GM19193 (cell line): Measurements from ENCODE around the gene VPS35.

ENCODE experiments used
- POLR2A ChIP-seq: IDR thresholded peaks from 4 replicates; pipeline ENCODE4 v1.6.1; 2011; ENCODE audit not compliant: insufficient read depth, insufficient read length; ENCODE audit errors: extremely low read depth

Gene VPS35

DNA sequence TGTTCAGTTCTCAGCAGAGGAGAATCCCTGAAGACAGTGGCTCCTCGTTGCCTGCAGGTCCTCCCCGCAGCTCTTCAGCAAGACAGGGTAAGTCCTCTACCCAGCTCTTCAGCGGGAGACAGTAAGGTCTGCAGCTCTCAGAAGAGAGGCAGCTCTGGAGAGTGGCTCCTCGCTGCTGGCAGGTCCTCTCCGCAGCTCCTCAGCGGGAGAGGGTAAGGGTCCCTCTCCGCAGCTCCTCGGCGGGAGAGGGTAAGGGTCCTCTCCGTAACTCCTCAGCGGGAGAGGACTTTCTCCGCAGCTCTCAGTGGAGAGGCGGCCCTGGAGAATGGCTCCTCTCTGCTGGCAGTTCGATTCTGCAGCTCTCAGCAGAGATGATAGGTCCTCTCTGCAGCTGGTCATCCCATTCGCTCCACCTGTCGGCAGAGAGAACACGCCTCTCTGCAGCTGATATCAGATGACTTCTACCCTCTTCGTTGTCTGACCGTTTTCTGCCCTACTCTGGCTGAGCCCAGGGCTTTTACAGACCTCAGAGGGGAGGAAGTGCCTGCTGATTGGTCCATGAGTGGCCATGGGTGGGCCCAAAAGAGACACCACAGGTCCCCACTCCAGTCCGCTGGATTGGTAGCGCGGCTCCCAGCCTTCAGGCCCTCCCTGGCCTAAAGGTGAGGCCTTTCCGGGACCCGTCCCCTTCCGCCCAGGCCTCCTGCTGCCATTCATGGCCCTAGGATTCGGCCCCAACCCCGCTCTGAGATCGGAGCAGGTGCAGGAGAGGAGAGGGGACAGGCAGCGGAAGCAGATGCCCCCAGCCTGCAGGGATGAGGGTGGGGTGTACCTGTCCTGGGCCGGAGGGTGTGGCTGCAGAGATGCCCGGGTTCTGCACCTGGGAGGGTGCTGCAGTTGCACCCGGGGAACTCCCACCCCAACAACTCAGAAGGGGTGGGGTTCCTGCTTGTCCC is 55.9 kb downstream of the VPS35 start:
- no peak for TF ChIP-seq POLR2A

DNA sequence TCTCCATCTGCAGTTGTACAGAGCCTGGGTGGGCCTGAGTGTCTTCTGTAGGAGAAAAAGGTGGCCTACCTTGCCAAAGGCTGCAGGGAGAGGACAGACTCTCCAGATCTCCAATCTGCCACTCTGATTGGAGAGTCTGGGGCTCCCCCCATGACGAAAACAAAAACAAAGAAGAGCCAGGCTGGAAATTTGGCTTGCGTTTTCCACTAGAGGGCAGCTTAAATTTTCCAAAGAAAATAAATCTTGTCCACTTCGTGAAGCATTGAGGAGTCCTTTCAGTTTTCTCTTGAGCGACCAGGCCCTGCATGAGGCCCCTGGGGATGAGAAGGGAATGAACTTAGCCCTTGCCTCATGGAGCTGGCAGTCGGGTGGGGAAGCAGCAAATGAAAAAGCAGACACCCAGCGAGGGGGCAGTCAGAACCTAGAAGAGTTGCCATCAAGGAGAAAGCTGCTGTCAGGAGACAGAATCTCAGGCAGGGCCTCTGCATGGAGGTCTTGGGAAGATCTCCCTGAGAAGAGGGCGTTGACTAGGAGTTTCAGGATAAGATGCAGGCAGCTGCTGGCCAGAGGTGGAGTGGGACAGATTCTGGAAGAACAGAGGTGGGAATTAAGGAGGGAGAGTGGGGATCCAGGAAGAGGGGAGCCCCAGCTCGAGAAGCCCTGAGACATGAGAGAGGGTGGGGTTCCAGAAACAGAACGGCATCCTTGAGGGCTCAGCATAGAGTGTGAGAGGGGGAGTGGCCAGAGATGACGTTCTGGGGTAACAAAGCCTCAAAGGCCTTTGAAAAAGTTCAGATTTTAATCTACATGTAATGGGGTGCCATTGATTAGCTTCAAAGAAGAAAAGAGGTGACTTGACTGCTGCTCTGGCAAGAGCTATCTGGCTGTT is 59.4 kb downstream of the VPS35 start:
- TF ChIP-seq POLR2A = no peak

DNA sequence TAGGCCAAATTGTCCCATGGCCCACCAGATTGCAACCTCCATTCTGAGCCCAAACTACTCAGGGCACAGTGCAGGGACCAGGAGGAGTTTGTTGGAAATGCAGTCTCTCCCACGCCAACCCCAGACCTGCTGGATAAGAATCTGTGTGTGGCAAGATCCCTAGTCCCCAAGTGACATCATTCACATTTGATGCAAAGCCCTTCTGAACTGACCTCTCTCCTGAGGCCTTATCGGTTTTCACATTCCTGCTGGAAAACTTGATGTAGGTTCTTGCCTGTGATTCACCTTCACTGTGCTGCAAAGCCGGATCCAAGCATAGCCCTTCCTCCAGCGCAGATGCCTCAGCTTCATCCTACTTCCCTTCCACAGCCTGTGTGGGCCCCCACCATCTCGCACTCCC is 61.2 kb downstream of the VPS35 start:
- no peak for TF ChIP-seq POLR2A

DNA sequence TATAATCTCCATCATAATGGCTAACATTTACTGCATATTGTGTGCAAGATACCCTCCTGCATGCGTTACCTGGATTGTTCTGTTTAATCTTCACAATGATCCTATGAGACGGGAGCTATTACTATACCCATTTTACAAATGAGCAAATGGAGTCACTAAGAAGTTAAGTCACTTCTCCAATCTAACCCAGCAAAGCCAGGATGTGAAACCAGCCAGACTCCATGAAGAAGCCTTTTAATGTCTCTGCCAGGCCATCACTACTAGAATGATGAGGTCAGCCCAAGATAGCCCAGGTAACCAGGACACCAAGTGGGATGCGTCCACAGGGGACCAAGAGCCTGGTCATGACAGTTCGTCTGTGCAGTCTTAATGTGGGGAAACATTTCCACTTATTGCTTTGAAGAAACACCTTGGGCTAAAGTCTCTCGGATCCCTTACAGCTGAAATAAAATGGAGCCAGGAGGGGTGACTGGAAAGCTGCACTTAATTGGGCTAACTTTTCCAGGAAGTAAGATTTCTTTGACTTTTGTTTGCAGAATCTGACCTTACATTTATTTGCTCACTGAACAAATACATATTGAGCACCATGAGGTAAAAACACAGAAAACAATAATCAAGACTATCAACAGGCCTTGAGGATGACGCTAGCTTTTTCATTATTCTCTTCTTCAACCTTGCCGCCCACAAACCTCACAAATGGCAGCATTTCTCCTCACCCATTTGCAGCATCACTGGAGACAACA is 66.9 kb downstream of the VPS35 start:
- TF ChIP-seq POLR2A = no peak

DNA sequence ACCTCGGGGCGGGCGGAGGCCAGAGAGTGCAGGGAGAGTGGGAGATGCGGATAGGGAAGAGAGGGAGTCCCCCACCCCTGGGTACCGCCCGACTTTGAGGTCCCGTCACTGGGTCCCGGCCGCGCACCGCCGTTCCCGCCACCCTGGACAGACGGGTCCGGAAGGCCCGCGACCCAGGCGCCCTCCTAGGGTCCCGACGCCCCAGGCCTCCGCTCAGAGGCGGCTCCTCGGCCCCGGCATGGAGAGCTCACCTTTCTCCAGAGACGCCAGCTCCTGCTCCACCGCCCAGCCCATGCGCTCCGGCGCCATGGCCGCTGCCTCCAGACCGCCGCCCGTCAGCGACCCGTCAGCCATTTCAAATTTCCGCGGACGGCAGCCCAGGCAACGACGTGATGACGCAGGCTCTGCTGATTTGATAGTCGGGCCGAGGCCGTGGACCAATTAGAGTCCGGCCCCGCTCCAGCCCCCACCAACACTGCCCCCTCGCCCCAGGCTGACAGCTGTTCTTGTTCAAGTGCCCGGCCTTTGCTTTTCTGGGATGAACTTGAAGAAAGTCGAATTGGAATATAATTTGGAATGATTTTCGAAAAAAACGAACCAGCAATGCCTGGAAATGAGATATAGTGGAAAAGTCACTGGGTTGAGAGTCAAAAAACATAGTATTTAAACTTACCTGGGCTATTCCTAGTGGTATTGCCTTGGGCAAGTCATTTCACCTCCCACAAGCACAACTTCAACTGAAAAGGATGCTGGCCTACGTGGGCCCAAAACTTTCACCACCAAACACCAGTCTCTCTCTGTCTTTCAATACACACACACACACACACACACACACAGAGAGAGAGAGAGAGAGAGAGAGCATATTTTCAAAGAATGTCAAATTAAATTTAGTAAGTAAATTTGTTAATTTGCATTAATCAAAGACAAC is 67.7 kb downstream of the VPS35 start, which contains the start of gene SHCBP1:
TSS of gene SHCBP1 (minus strand) at position 374 of the 928 bp plus-strand sequence. CDS start at position 354, 20 bp downstream.
- peak; percentile 87 for TF ChIP-seq POLR2A

DNA sequence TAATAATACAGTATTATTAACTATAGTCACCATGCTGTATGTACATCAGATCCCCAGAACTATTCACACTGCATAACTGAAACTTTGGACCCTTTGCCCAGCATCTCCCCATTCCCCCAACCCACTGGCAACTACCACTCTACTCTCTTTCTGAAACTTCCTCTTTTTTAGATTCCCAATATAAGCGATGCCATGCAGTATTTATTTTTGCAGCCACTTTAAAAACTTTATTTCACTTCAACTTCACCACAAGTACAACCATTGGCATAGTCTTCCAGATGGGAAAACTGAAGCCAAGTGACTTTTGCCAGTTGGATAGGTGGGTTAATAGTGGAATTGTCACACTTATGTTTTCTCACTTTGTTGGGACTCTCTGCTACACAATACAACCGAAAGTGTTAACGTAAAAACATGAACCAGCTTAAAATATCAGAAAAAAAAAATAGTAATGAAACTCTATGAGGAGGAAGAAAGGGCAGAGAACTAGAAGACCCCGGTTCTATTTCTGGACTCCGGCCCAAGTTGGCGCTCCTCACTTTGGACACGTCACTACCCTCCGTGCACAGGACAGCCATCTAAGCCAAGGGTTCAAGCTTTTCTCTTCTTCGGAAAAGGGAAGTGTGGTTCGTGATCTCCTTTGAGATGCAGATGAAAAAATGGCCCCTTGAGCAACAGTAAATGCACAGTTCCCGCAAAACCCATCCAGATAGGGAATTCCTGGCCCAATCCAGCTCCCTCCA is 68.5 kb downstream of the VPS35 start:
- no peak for TF ChIP-seq POLR2A

DNA sequence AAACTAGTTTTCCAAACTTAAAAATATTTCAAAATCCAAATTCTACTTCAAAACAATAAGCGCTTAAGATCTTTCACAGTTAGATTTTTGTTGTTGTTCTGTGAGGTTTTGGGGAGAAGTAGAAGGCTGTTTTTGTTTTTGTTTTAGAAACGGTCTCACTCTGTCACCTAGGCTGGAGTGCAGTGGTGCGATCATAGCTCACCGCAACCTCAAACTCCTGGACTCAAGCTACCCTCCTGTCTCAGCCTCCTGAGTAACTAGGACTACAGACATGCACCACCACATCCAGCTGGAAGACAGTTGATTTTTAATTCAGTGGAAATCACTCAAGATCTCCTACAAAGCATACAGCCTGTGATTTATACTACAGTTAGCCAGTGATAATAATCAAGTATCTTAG is 70.5 kb downstream of the VPS35 start:
- TF ChIP-seq POLR2A = no peak

DNA sequence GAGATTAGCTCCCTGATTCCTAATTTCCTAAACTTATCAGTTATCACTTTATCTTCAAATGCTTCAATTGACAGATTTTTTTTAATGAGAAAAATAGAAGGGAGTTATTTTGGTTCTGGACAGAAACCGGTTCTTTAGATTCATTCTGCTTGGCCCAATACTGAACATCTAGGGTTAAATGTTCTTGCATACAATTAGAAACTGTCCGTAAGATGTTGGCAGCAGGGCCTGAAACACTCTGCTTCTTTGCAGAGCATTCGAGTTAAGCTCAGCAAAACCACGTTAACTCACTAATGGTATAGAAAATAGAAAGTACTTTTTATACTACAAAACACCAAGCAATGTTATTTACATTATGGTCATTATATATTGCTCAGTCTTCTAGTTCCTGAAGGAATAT is 75.0 kb downstream of the VPS35 start:
- no peak for TF ChIP-seq POLR2A

DNA sequence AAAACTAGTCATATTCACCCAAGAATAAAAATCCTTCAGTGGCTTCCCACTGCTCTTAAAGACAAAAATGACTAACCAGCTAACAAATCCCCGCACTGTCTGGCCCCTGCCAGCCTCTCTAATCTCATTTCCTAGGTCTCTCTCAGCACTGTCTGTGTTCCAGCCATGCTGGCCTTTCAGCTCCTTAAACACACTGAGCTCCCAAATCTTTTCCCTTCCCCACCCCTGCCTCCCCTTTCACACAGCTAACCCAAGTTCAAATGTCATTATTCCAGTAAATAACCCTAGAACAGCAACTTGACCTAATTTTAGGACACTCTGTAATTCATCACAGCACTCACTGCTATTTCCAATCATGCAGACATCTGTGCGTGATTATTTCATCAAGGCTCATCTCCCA is 75.6 kb downstream of the VPS35 start:
- TF ChIP-seq POLR2A = no peak

DNA sequence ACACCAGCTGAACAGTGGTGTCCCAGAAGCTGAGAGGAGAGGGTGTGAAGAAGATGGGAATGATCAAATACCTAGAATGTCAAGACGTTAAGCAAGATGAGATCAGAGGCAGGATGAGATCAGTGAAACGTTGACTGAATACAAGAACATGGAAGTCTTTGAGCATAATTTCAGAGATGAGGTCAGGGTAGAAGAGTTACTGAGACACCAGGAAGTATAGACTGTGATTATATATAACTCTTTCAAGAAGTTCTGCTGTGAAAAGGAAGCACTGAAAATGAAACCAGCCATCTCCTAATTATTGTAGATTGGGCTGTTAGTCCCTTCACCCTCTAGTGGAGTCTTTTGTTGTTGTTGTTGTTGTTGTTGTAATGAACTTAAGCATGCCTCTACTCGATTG is 76.9 kb downstream of the VPS35 start:
- no peak for TF ChIP-seq POLR2A

DNA sequence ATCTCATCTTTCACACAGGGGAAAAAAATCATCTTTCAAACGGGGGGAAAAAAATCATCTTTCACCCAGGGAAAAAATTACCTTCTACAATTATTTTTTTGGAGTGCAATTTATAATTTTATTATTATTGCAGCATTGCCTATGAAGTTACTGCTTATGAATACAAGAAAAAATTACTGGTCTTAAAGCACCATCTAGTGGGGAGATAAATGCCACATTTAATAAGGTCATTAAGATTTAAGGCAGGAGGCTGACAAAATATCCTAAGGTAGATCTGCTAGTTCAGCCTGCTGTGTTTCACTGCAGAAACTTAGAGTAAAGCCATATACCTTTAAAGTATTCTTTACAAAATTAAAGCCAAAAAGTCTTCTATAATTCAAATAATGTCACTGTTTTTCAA is 81.4 kb downstream of the VPS35 start:
- no peak for TF ChIP-seq POLR2A

DNA sequence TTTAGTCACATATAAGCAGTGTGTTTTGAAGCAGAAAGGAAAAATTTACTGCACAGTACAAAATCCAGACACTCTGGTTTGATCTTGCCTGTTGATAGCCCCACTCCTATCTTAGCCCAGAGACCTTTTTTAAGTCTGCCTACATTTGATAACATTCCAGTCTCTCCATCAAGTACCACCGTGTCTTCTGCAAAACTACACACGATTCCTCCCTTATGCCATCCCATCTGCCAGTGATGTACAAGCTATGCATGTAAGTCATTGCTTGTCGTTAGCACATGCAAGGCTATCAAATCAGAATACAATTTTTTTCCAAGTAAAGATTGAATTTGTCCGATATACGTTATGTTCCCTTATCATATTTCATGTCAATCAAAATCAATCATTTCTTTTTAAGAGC is 82.7 kb downstream of the VPS35 start:
- TF ChIP-seq POLR2A = no peak
